AML-193 (cell line): ENCODE results near the gene ADIRF.
"Not testable (repeated sequence)": the region's sequence is repeated elsewhere in the genome, so short reads cannot be mapped to it uniquely, and the experiment has no call there.

Experiments
- DNase-seq, 2 experiments: peaks; one replicate each; lab custom pipeline; 2025; lab: John Stamatoyannopoulos, UW

The ADIRF gene

GRCh38 chr10:86946213-86947155 is 21.8 kb upstream of the ADIRF start:
- DNase-seq, result no peak

GRCh38 chr10:86947806-86948205 is 20.5 kb upstream of the ADIRF start:
- DNase-seq, result not testable (repeated sequence)

GRCh38 chr10:86950349-86950748 is 17.9 kb upstream of the ADIRF start:
- DNase-seq, result no peak

- DNase-seq, result no peak
Observed at GRCh38 chr10:86951184-86951761, 17.0 kb upstream of the ADIRF start.

GRCh38 chr10:86952106-86952505 is 16.2 kb upstream of the ADIRF start:
- DNase-seq, result no peak

GRCh38 chr10:86952697-86953096 is 15.6 kb upstream of the ADIRF start:
- DNase-seq, result not testable (repeated sequence)

- DNase-seq, result no peak
Observed at GRCh38 chr10:86953747-86954680, 14.3 kb upstream of the ADIRF start.

GRCh38 chr10:86954681-86955500 is 13.4 kb upstream of the ADIRF start:
- no peak for DNase-seq

- no peak for DNase-seq
Observed at GRCh38 chr10:86955501-86956194, 12.6 kb upstream of the ADIRF start.

- no peak for DNase-seq
Observed at GRCh38 chr10:86956195-86956847, 12.0 kb upstream of the ADIRF start.

- DNase-seq, result no peak
Observed at GRCh38 chr10:86956848-86957448, 11.3 kb upstream of the ADIRF start.

GRCh38 chr10:86957471-86958115 is 10.7 kb upstream of the ADIRF start, which contains the start of gene MMRN2:
Gene MMRN2, minus strand, starts transcription at chr10:86957615. Its CDS starts 74 bp downstream, at chr10:86957541.
- DNase-seq, result no peak

GRCh38 chr10:86958116-86958900 is 10.0 kb upstream of the ADIRF start, which contains the start of gene SNCG:
Gene SNCG, plus strand, starts transcription at chr10:86958599. Its CDS starts 99 bp downstream, at chr10:86958698.
- DNase-seq, result no peak

GRCh38 chr10:86958901-86959736 is 9.2 kb upstream of the ADIRF start:
- peak in 1 of 2 experiments; percentile 6 for DNase-seq

GRCh38 chr10:86959737-86960002 is 8.6 kb upstream of the ADIRF start:
- DNase-seq, result no peak

- DNase-seq, result peak; percentile 62 to 66
Observed at GRCh38 chr10:86960003-86960862, 8.0 kb upstream of the ADIRF start.
